NCI-H1092 (cell line): ENCODE data around the gene EIF3B.
"Not testable (repeated sequence)": the region's sequence is repeated elsewhere in the genome, so short reads cannot be mapped to it uniquely, and the experiment has no call there.

ENCODE experiments used
- DNase-seq: peaks from one replicate; lab custom pipeline; 2025; lab: John Stamatoyannopoulos, UW

EIF3B gene

DNA sequence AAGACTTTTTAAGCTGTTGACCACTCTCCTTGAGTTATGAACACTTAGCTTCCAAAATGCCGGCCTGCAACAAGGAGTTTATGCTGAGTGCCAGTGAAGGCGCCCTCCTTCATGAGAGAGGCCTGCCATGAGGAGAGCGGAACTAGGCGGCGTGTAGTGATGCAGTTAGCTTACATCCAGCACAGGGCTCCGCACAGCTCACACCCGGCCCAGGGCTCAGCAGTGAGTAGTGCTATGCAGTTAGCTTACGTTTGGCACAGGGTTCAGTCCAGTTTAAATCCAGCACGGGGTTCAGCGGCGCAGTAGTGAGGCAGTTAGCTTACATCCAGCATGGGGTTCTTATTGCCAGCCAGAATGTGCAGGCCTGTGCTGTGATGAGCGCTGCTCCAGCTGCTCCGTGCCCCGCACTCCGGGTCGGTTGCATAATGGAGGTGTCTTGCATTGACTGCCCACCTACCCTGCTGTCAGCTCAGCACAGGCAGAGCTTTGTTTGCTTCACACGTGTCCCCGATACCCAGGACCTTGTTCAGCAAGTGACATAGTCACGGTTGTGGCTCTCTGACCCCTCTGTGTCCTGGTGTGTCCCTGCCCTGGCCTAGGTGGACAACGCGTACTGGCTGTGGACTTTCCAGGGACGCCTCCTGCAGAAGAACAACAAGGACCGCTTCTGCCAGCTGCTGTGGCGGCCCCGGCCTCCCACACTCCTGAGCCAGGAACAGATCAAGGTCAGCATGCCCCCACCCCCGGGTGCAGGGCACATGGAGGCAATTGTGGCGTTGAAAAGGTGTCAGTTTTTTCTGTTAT, 21.9 kb downstream of the EIF3B start:
- DNase-seq, result no peak

- DNase-seq, result not testable (repeated sequence)
Measured at GRCh38 chr7:2377492-2377891, 22.9 kb downstream of the EIF3B start.

GRCh38 chr7:2378125-2378524, 23.5 kb downstream of the EIF3B start:
- DNase-seq, result not testable (repeated sequence)

DNA sequence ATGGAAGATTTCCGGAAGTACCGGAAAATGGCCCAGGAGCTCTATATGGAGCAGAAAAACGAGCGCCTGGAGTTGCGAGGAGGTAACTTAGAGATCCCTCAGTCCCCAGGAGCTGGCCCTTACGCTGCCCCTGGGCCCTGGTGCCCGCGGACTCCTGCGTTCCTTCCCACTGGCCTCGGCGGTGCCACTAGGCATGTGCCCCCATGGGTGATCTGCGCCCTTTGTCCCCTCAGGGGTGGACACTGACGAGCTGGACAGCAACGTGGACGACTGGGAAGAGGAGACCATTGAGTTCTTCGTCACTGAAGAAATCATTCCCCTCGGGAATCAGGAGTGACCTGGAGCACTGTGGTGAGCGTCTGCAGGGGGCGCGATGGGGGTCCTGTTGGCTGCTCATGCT, 24.5 kb downstream of the EIF3B start:
- DNase-seq, result no peak

- DNase-seq, result no peak
Measured at GRCh38 chr7:2379821-2380450, 25.3 kb downstream of the EIF3B start.

- DNase-seq, result no peak
Measured at GRCh38 chr7:2380461-2380860, 25.8 kb downstream of the EIF3B start.

DNA sequence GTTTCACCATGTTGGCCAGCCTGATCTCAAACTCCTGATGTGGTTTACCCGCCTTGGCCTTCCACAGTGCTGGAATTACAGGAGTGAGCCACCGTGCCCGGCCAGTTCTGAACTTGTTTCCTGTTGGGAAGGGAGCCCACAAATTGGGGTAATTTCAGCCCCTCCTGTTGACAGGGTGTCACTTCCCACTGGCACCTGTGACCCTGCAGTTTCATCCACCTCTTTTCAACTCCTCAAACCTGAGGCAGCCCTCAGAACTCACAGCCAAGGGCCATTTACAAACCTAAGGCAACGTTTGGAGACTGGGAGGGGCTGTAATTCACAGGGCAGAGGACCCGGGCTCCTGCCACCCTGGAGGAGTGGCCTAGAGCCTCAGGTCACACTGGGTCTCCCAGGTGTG, 26.6 kb downstream of the EIF3B start:
- DNase-seq, result no peak

- no peak for DNase-seq
Measured at GRCh38 chr7:2381881-2382509, 27.4 kb downstream of the EIF3B start.

DNA sequence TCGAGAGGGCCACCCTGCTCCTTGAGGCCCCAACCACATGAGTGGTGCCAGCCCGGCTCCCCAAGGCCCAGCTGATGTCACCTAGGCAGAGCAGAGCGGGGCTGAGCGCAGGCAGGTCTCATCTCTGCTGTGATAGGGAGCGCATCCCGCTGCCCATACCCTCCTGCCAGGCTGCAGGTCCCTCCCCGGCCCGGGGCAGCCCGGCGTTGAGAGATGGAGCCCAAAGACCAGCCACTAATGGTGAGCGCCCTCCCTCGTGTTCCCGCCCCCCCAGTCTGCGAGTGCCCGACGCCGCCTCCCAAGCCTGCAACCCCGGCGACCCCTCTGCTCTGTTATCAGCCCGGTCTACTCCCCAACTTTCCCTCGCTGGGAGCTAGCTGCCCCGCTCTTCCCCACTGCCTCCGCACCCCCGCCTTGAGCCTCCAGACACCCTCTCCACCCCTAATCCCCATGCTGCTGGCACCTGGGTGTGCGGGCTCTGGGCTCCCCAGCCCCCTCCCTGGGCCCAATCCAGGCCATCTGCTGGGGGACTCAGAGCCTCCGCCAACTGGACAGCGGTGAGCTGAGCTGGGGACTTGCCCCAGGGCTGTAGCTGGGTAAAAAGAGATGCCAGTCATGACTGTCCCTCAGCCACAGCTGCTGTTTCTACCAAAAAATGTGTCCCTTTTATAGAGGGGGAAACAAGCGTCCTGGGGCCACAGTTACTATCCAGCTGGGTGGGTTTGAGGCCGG, 29.1 kb downstream of the EIF3B start:
- DNase-seq, result no peak

DNA sequence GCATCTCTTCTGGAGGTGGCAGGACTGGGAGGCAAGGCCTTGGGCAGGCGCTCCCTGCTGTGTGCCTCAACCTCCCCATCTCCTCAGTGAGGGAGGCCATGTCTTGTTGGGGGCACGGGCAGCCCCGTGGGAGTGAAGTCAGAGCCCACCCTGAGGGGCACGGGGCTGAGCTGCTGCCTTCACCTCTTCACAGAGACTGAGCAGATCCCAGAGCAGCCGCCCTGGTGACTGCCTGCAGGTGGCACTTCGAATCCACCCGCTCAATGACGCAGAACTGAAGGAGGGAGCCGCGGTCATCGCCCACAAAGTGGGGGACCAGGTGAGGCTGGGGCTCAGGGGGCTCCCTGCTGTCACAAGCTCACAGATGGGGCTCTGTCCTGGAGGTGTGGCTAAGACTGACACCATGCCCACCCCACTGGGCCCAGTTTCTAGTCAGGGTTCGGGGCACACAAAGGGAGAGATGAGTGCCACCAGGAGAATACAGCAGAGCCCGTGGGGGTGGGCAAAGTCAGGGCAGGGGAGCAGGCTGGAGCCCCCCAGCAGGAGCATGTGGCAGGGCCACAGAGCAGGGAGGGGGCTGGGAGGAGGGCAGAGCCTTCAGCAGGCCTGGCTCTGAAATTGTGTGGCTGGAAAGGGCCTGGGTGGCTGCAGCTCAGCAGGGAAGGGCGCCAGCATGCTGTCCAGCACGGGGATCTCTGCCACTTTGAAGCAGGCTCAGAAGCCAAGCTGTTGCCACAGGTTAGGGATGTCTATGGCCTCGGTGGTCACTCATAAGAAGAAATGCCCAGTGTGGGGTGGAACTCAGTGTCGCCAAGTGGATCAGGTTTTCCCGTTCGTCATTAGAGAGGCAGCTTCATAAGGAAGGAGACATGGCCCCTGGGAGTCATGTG, 30.0 kb downstream of the EIF3B start:
- no peak for DNase-seq

DNA sequence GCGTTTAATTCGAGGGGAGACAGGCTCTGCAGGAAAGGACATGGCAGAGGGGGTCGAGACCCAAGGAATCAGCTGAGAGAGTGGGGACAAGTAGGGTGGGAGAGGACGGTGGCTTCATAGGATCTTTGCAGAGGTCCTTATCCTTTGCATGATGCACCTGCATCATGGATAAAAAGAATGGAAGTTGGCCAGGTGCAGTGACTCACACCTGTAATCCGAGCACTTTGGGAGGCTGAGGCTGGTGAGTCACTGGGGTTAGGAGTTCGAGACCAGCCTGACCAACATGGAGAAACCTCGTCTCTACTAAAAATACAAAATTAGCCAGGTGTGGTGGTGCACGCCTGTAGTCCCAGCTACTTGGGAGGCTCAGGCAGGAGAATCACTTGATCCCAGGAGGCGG, 31.5 kb downstream of the EIF3B start:
- not testable (repeated sequence) for DNase-seq

- no peak for DNase-seq
Measured at GRCh38 chr7:2386964-2387669, 32.5 kb downstream of the EIF3B start.

DNA sequence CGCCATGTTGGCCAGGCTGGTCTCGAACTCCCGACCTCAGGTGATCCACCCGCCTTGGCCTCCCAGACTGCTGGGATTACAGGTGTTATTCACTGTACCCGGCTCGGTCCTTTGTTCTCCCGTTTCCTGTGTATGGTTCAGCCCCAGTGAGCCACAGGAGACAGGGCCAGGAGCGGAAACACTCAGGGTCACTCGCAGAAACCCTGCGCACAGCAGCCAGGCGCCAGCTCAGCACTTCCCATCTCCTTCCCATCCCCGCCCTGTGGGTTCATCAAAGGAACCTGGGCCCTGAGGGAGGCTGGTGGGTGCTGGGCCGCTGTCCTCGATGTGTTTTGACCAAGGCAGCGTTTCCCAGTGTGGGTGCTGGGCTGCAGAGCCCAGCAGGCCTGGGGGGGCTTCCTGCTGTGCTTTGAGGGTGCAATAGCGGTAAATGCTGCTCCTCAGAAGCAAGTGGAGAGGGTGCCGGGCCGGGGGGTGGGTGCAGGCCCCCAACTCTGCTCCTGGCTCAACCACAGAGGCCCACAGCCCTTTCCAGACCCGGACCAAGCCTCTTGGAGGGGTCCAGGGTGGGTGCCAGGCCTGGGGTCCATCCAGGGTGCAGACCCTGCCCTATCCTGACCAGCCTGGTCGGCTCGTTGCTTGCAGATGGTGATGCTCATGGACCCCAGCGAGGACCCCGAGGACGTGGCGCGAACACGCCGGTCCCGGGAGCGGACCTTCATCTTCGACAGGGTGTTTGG, 33.4 kb downstream of the EIF3B start:
- DNase-seq, result no peak

GRCh38 chr7:2388637-2388954, 34.0 kb downstream of the EIF3B start:
- DNase-seq, result no peak

DNA sequence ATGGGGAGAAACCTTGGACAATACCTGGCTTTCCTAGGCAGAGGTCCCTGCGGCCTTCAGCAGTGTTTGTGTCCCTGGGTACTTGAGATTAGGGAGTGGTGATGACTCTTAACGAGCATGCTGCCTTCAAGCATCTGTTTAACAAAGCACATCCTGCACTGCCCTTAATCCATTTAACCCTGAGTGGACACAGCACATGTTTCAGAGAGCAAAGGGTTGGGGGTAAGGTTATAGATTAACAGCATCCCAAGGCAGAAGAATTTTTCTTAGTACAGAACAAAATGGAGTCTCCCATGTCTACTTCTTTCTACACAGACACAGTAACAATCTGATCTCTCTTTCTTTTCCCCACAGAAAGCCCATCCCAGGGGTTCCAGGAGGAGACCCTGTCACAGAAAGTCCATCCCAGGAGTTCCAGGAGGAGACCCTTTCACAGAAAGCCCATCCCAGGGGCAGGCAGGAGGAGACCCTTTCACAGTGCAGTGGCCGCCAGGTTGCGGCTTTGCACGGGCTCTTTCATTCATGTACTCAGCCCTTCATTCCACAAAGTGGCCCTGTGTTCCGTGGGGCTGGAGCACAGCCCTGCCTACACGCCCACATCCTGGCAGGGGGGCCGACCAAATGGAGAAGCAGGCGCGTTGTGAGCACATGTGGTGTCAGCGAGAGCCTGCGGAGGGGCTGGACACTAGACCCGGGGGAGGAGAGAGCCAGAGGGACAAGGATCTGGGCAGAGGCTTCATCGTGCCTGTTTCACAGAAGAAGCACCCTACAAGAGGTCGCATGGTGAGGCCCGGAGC, 35.6 kb downstream of the EIF3B start:
- DNase-seq, result not testable (repeated sequence)

- no peak for DNase-seq
Measured at GRCh38 chr7:2393706-2394105, 39.1 kb downstream of the EIF3B start.

- DNase-seq, result no peak
Measured at GRCh38 chr7:2394566-2395082, 40.0 kb downstream of the EIF3B start.

DNA sequence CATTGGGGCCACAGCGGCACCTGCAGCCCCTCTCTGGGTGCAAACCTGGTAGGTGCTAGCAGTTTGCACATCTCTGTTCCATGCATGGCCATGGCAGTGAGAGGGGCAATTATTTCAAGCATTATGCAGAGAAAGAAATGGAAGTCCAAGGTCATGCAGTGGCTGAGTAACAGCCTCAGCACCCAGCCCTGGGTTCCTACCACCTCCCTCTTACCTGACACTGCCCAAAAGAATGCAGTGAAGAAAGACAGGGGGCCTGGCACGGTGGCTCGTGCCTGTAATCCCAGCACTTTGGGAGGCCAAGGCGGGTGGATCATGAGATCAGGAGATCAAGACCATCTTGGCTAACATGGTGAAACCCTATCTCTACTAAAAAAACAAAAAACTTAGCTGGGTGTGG, 43.9 kb downstream of the EIF3B start:
- no peak for DNase-seq
